Loucy (cell line): ENCODE data around the gene IL5RA.

Source experiments
- CTCF ChIP-seq: fragments of 200-600 bp; sonication (generic); conservative IDR thresholded peaks from 2 replicates; pipeline ENCODE4 v1.5.1; 2014; ENCODE audit warnings: mild to moderate bottlenecking, antibody characterized with exemption, low read length
- EZH2phosphoT487 ChIP-seq: fragments of 200-600 bp; IDR thresholded peaks from 2 replicates; pipeline ENCODE4 v1.6.1; 2018; ENCODE audit warnings: antibody characterized with exemption, mild to moderate bottlenecking, moderate library complexity, borderline replicate concordance

DNA sequence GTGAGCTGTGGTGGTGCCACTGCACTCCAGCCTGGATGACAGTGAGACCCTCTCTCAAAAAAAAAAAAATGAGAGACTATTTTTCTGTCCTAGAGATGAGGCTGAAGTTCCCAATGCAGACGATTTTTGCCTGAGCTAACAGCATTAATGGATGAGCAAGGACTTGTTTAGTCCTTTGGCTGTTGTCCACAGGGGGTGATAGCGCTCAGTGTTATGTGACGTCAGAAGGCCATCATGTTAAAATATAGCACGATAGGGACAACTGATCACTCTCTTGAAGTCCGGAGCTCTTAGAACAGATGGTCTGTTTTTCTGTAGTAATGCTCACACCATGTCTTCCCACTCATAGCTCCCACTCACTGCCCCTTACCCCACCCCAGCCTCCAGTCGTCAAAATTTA is 23.3 kb upstream of the IL5RA start:
- TF ChIP-seq CTCF (no peak; the same call in 1 of the 2 replicates), EZH2phosphoT487 (no peak)
